Neutrophil (primary cell): ENCODE results near the gene RABGAP1.

Experiments
- H3K27ac ChIP-seq: fragments of 200-600 bp; sonication (generic); 2 replicates; pipeline ENCODE4 v1.5.1; 2016; ENCODE audit warnings: mild to moderate bottlenecking, moderate library complexity
- H3K27me3 ChIP-seq: fragments of 200-600 bp; sonication (generic); 2 replicates; pipeline ENCODE4 v1.6.0; 2016; ENCODE audit warnings: mild to moderate bottlenecking
- H3K36me3 ChIP-seq: fragments of 200-600 bp; sonication (generic); 2 replicates; pipeline ENCODE4 v1.5.1; 2017
- H3K4me1 ChIP-seq, 2 experiments: fragments of 200-600 bp in 1 of 2; sonication (generic) in 1 of 2; 1 replicate in 1 of 2; 2 replicates in 1 of 2; pipeline versions ENCODE4 v1.5.1 to v1.6.1; 2013 to 2016; ENCODE audit warnings: low read depth in 1 of 2, low read length in 1 of 2, mild to moderate bottlenecking in 1 of 2, moderate library complexity in 1 of 2; ENCODE audit not compliant: control insufficient read depth in 1 of 2, insufficient read depth in 1 of 2
- H3K4me3 ChIP-seq, 2 experiments: fragments of 200-600 bp in 1 of 2; sonication (generic) in 1 of 2; 1 replicate in 1 of 2; 2 replicates in 1 of 2; pipeline ENCODE4 v1.5.1; 2013 to 2016; ENCODE audit warnings: low read depth in 1 of 2, low read length in 1 of 2, mild to moderate bottlenecking in 1 of 2, moderate library complexity in 1 of 2
- H3K9me3 ChIP-seq: fragments of 200-600 bp; sonication (generic); 2 replicates; pipeline ENCODE4 v1.5.1; 2016
- CTCF ChIP-seq: fragments of 200-600 bp; sonication (generic); IDR thresholded peaks from 2 replicates; pipeline ENCODE4 v1.5.1; 2016; ENCODE audit warnings: antibody characterized with exemption

Gene RABGAP1

GRCh38 chr9:123104807-123105206 lies 164.0 kb downstream of the RABGAP1 start:
- peaks cover 75% of the 10 kb centered on the region for H3K36me3 ChIP-seq
- no peak for TF ChIP-seq CTCF
- H3K9me3 ChIP-seq, result no peaks in the 10 kb centered on the region
- H3K27me3 ChIP-seq, result no peaks in the 10 kb centered on the region
- H3K4me1 ChIP-seq, result no peaks in the 10 kb centered on the region
- H3K27ac ChIP-seq, result no peak overlapping the region
- H3K4me3 ChIP-seq, result no peak overlapping the region

GRCh38 chr9:123105490-123105889 lies 164.7 kb downstream of the RABGAP1 start:
- TF ChIP-seq CTCF, result no peak

GRCh38 chr9:123107639-123108285 lies 166.9 kb downstream of the RABGAP1 start:
- Histone ChIP-seq H3K27me3 (no peaks in the 10 kb centered on the region), H3K9me3 (no peaks in the 10 kb centered on the region), H3K4me3 (no peak overlapping the region), H3K27ac (no peak overlapping the region), H3K36me3 (peaks cover 61% of the 10 kb centered on the region), H3K4me1 (no peaks in the 10 kb centered on the region)
- TF ChIP-seq CTCF, result no peak

More at GRCh38 chr9:123105490-123105889, 164.7 kb downstream of the RABGAP1 start:
- Histone ChIP-seq H3K27me3 (no peaks in the 10 kb centered on the region), H3K36me3 (peaks cover 75% of the 10 kb centered on the region), H3K9me3 (no peaks in the 10 kb centered on the region), H3K4me3 (no peak overlapping the region), H3K4me1 (no peaks in the 10 kb centered on the region), H3K27ac (no peak overlapping the region)

GRCh38 chr9:123108976-123109375 lies 168.2 kb downstream of the RABGAP1 start:
- peaks cover 50% of the 10 kb centered on the region for H3K36me3 ChIP-seq
- no peak overlapping the region for H3K4me3 ChIP-seq
- TF ChIP-seq CTCF, result no peak
- H3K27ac ChIP-seq, result no peak overlapping the region
- no peaks in the 10 kb centered on the region for H3K4me1 ChIP-seq
- no peaks in the 10 kb centered on the region for H3K9me3 ChIP-seq
- H3K27me3 ChIP-seq, result no peaks in the 10 kb centered on the region

- Histone ChIP-seq H3K4me3 (no peak overlapping the region), H3K27ac (no peak overlapping the region), H3K27me3 (no peaks in the 10 kb centered on the region), H3K36me3 (peaks cover 43% of the 10 kb centered on the region), H3K9me3 (no peaks in the 10 kb centered on the region), H3K4me1 (no peaks in the 10 kb centered on the region)
- TF ChIP-seq CTCF, result no peak
These were observed 168.9 kb downstream of the RABGAP1 start for GRCh38 chr9:123109540-123110279.
